Measurements from ENCODE around the gene SIRT2.

SIRT2 gene

DNA sequence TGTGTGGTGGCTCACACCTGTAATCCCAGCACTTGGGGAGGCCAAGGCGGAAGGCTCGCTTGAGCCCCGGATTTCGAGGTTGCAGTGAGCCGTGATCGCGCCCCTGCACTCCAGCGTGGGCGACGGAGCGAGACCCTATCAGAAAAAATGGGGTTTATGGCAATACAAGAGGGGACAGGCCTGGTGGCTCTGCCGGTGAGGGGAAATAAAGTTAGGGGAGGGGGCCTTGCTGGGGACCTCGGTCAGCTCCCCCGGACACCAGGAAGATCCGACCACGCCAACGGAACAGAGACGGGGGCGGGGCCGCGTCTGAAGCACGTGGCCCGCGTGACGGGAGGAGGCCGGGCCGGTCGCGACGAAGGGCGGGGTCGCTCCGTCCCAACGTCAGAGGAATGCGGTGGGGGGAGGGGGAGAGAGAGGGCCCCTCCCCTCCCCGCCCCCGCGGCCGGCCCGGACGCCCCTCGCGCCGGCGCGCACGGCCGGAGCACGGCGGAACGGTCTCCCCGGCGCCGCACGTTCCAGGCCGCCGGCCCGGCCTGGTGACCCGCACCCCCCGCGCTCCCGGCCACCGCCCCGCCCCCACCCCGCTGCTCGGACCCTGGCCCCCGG is 47.7 kb downstream of the SIRT2 start:
- Histone ChIP-seq H3K4me1 (ENCODE audit: control insufficient read depth in 1 of 2, insufficient read depth in 1 of 2, low read depth in 1 of 2, low read length in 1 of 2) (peaks cover 34 to 35% of the 10 kb centered on the region in 2 experiments), H3K36me3 (peaks cover 14% of the 10 kb centered on the region), H3K27me3 (peaks cover 10% of the 10 kb centered on the region), H3K9me3 (no peaks in the 10 kb centered on the region), H3K27ac (peak overlapping the region; percentile 100), H3K4me3 (ENCODE audit: low read depth in 1 of 2, low read length in 1 of 2) (peak overlapping the region; percentile 80 to 90)
- TF ChIP-seq, protein P1, sequence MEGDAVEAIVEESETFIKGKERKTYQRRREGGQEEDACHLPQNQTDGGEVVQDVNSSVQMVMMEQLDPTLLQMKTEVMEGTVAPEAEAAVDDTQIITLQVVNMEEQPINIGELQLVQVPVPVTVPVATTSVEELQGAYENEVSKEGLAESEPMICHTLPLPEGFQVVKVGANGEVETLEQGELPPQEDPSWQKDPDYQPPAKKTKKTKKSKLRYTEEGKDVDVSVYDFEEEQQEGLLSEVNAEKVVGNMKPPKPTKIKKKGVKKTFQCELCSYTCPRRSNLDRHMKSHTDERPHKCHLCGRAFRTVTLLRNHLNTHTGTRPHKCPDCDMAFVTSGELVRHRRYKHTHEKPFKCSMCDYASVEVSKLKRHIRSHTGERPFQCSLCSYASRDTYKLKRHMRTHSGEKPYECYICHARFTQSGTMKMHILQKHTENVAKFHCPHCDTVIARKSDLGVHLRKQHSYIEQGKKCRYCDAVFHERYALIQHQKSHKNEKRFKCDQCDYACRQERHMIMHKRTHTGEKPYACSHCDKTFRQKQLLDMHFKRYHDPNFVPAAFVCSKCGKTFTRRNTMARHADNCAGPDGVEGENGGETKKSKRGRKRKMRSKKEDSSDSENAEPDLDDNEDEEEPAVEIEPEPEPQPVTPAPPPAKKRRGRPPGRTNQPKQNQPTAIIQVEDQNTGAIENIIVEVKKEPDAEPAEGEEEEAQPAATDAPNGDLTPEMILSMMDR (IDR thresholded peaks at IDR 0.05) = no peak

DNA sequence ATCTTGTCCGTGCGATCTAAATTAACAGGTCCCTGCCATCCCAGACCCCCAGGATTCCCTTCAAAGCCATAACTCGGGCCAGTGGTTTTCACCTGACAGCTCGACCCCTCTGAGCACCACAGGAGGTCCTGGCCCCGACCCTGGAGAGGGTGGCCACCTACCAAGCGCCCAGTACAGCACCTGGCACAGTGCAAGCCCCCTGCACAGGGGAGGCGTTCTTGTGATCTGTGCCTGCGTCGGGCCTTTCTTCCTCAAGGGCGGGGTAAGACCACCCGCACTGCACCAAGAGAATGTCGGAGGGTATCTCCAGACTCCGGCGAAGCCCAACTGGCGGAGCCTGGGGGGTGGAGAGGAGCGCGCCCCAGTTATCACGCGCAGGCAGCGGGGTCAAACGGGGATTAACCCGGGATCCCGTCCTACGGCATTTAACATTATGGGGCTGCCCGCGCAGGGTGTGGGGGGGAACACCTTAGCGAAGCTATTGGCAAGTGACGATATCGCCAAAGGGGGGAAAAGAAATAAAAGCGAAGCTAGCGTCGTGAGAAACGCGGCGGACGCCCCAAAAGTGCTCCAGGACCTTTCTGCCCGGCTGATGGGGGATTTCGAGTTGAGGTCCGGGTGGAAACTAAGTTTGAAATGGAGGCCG is 48.3 kb downstream of the SIRT2 start:
- Histone ChIP-seq H3K9me3 (no peaks in the 10 kb centered on the region), H3K27me3 (peaks cover 4% of the 10 kb centered on the region), H3K27ac (peak overlapping the region; percentile 100), H3K4me3 (ENCODE audit: low read depth in 1 of 2, low read length in 1 of 2) (peak overlapping the region; percentile 80 to 90), H3K4me1 (ENCODE audit: control insufficient read depth in 1 of 2, insufficient read depth in 1 of 2, low read depth in 1 of 2, low read length in 1 of 2) (peaks cover 34 to 35% of the 10 kb centered on the region in 2 experiments), H3K36me3 (peaks cover 20% of the 10 kb centered on the region)
- TF ChIP-seq, protein P1 (IDR thresholded peaks at IDR 0.05) = no peak

DNA sequence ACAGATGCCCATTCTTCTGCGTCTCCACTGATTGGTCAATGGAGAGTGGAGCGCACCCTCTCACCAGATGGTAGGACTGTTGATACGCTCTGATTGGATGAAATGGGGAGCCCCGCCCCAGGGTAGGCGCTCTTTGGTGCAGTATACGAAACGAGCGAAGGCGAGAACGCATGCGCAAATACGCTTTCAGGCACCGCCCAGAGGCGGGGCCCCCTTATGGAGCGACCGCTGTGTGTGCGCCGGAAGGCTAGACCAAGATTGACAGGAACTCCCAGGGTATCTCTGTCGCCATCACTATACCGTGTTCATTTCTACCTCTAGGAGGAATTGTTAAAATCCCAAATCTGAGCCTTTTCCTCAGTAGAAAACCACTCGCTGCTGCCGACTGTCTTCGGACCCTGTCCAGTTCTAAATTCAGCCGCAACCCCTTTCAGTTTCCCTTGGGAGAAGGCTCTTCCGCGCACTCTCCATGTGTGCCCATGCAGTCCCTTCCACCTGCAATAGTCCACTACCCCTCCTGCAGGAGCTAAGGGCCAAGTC is 48.9 kb downstream of the SIRT2 start:
- peak overlapping the region; percentile 100 for H3K27ac ChIP-seq
- H3K4me1 ChIP-seq (ENCODE audit: control insufficient read depth in 1 of 2, insufficient read depth in 1 of 2, low read depth in 1 of 2, low read length in 1 of 2) = peaks cover 34 to 35% of the 10 kb centered on the region in 2 experiments
- TF ChIP-seq, protein P1 (IDR thresholded peaks at IDR 0.05) = peak; percentile 42

GRCh38 chr19:38849860-38850435 is 49.5 kb downstream of the SIRT2 start, which contains the start of gene HNRNPL:
TSS of gene HNRNPL (minus strand) at chr19:38849986. CDS start at chr19:38849966, 20 bp downstream.
- Histone ChIP-seq H3K36me3 (peaks cover 31% of the 10 kb centered on the region), H3K4me3 (ENCODE audit: low read depth in 1 of 2, low read length in 1 of 2) (peak within 1 kb of the TSS; percentile 80 to 90), H3K9me3 (no peaks in the 10 kb centered on the region), H3K4me1 (ENCODE audit: control insufficient read depth in 1 of 2, insufficient read depth in 1 of 2, low read depth in 1 of 2, low read length in 1 of 2) (peaks cover 34 to 35% of the 10 kb centered on the region in 2 experiments), H3K27me3 (no peaks in the 10 kb centered on the region), H3K27ac (peak within 1 kb of the TSS; percentile 100)
- TF ChIP-seq, protein P1 (IDR thresholded peaks at IDR 0.05) = peak; percentile 53

More for the DNA sequence above, 48.9 kb downstream of the SIRT2 start:
- Histone ChIP-seq H3K27me3 (no peaks in the 10 kb centered on the region), H3K4me3 (ENCODE audit: low read depth in 1 of 2, low read length in 1 of 2) (peak overlapping the region; percentile 80 to 90), H3K36me3 (peaks cover 26% of the 10 kb centered on the region), H3K9me3 (no peaks in the 10 kb centered on the region)

DNA sequence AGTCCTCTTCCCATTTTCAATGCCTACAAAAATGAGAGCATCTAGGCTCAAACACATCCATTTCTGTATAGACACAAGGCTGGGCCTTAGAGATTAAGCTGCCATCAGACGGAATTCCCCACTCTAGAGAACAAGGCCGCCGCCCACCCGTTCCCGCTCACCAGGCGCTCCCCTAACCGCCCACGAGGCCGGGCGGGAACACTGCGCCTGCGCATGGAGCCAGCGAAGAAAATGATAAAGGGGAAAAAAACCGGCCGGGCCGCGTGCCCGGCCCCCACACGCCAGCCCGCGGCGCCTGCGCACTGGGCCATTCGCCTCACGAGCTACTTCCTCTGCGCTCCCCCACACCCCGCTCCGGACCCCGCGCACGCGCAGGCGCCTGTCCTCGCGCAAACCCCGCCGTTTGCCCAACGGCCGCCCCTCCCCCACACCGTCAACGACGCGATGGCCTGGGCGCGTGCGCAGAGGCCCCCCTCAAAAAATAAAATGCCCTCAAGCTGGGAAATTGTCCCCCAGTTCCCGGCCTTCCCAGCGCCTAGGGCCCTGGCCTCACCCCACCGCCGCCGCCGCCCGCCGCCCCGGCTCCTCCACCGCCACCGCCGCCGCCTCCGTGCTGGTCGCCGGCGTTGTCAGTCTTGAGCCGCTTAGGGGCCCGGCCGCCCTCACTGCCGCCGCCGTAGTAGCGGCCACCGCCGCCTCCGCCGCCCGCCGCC is 50.1 kb downstream of the SIRT2 start:
- TF ChIP-seq, protein P1 (IDR thresholded peaks at IDR 0.05) = no peak
- Histone ChIP-seq H3K27ac (peak overlapping the region; percentile 100), H3K4me1 (ENCODE audit: control insufficient read depth in 1 of 2, insufficient read depth in 1 of 2, low read depth in 1 of 2, low read length in 1 of 2) (peaks cover 34 to 35% of the 10 kb centered on the region in 2 experiments), H3K9me3 (no peaks in the 10 kb centered on the region), H3K27me3 (no peaks in the 10 kb centered on the region), H3K4me3 (ENCODE audit: low read depth in 1 of 2, low read length in 1 of 2) (peak overlapping the region; percentile 80 to 90), H3K36me3 (peaks cover 38% of the 10 kb centered on the region)

All from neutrophil (primary cell).